ENCODE results near the gene PLEKHH3.
A peak's percentile ranks its signal among the peaks of the same experiment; 100 is the strongest.

Gene PLEKHH3

DNA sequence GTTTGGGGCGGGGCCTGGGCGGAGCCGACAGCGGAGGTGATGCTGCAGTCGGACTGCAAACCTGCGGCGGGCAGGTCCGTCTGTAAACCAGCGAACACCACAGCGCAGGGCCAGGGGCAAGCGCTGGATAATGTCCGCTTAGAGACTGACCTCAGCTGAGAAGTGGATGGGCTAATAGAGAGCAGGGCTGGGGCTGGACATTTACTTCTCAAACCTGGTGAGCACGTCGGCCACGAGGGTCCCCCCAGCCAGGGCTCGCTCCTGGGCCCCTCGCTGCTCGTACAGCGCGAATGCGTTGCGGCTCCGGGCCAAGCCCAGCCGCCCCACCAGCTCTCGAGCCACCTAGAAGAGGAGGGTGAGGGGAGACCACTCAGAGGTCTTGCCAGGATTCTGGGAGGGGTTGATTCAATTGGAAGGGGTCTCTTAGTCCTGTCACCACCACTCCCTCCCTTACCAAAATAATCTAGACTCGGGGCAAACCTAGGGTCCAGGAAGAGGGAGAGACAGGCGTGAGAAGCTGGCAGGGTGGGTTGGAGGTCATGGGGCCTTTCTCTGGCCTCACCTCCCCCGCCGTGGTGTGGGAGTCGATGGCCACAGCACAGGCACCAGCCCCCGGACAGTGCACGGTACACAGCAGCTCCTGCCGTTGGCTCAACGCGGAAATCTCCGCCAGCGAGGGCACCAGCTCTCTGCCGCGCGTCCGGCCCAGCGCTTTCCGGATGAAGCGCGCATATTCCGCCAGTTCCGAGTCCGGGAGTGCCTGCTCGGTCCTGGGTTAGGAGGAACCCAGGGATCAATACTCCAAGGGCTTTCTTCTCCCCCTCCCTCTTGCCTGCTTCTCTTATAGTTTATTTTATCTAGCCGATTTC, 5.8 kb downstream of the PLEKHH3 start:
- TF ChIP-seq ZFX (IDR thresholded peaks at IDR 0.05; ENCODE audit: borderline replicate concordance): no peak
- TF ChIP-seq, protein P1, sequence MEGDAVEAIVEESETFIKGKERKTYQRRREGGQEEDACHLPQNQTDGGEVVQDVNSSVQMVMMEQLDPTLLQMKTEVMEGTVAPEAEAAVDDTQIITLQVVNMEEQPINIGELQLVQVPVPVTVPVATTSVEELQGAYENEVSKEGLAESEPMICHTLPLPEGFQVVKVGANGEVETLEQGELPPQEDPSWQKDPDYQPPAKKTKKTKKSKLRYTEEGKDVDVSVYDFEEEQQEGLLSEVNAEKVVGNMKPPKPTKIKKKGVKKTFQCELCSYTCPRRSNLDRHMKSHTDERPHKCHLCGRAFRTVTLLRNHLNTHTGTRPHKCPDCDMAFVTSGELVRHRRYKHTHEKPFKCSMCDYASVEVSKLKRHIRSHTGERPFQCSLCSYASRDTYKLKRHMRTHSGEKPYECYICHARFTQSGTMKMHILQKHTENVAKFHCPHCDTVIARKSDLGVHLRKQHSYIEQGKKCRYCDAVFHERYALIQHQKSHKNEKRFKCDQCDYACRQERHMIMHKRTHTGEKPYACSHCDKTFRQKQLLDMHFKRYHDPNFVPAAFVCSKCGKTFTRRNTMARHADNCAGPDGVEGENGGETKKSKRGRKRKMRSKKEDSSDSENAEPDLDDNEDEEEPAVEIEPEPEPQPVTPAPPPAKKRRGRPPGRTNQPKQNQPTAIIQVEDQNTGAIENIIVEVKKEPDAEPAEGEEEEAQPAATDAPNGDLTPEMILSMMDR (IDR thresholded peaks at IDR 0.05): no peak
- H3K27ac ChIP-seq: no peak overlapping the region

DNA sequence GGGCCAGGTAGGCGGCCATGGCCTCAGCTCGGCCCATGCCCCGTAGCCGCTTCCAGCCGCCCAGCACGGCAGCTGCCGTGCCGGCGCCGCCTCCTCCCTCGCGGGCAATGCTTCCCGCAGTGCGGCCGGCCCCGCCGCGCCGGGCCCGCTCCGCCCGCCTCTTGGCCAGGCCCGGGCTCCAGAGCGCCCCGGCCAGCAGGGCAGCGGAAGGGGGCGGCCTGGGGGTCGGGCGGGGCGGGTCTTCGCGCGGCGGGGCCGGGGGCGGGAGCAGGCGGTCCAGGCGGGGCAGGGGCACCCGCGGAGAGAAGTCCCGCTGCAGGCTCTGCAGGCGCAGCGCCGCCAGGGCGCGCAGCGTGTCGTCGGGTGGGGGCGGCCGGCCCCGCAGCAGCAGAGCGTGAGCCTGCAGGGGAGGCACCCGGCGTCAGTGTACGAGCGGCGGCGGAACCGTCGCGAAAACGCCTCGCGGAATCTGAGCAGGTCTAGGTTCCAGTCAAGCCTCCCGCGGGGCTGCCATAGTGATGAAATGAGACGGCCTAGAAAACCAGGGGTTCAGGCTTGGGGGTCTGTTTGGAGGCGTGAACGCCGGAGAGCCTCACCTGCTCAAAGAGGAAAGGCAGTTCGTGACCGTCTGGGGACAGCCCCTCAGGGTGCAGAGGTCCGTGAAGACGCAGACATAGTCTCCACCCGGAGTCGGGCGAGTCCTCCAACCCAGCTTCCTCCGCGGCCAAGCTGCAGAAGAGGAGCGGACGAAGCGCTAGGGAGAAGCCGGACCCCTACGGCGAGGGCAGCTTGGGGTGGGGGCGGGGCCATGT, 6.6 kb downstream of the PLEKHH3 start:
- peak overlapping the region; percentile 71; the same call in 1 of the 2 replicates for H3K27ac ChIP-seq
- TF ChIP-seq ZFX (IDR thresholded peaks at IDR 0.05; ENCODE audit: borderline replicate concordance): no peak
- TF ChIP-seq, protein P1 (IDR thresholded peaks at IDR 0.05): no peak

DNA sequence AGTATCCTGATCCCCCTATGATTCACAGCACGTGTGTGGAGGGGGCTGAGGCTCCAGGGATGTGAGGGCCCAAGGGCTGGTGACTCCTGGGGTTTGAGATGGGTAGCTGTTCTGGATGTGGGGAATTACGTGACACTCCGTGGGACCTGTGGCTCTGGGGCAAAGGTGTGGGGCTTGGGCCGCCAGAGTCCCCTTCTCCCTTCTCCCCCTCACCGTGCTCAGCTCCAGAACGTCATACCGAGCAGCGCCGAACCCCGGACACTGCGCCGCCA, 7.2 kb downstream of the PLEKHH3 start:
- peak overlapping the region; percentile 71 for H3K27ac ChIP-seq
- TF ChIP-seq, protein P1 (IDR thresholded peaks at IDR 0.05): no peak
- TF ChIP-seq ZFX (IDR thresholded peaks at IDR 0.05; ENCODE audit: borderline replicate concordance): no peak

DNA sequence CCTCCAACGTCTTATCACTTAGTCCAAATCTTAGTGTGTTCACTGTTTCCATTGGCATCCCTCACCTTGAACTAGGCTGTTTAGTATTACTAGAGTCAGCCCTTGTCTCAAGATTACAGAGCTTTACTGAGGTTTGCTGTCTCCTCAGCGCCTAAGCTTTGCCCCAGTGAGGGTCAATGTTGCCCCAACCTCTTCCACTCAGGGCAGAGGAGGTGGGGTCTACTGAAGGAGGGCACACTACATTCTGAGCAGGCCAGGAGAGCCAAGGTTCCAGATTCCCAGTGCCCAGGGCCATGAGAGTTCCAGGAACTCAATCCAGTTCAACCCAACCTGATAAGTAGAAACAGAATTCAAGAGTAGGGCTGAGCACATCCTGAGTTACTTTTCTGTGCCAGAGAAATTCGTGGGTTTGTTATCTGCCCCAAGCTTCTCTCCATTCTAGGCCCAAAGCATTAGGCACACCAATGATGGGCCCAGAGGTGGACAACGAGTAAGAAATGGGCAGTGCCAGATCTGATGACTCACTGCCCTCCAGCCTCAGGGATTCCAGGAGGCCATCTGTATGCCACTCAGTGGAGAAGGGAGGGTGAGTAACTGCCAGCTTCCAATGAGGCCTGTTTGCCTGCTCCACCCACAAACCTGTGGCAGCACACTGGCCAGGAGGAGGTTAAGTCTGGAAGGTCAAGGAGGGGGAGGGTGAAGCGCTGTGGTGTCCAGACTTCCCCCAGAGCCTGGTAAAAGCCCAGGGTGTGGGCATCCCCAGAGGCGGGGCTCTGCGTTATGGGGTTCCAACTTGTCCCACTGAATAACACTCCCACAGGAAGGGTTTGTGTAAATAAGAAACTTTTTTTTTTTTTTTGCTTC, 9.5 kb downstream of the PLEKHH3 start:
- H3K27ac ChIP-seq: peak overlapping the region; percentile 71
- TF ChIP-seq, protein P1 (IDR thresholded peaks at IDR 0.05): no peak
- no peak for TF ChIP-seq ZFX (IDR thresholded peaks at IDR 0.05; ENCODE audit: borderline replicate concordance)

DNA sequence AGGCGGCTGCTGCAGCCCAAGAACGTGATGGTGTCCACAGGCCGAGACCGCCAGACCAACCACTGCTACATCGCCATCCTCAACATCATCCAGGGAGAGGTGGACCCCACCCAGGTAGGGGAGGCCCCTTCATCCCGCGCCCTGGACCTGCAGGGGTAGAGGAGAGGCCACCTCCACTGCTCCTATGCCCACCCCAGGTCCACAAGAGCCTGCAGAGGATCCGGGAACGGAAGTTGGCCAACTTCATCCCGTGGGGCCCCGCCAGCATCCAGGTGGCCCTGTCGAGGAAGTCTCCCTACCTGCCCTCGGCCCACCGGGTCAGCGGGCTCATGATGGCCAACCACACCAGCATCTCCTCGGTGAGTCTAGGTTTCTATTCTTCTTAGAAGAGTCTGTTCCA, 10.7 kb downstream of the PLEKHH3 start:
- H3K27ac ChIP-seq: peak overlapping the region; percentile 71; the same call in 1 of the 2 replicates

DNA sequence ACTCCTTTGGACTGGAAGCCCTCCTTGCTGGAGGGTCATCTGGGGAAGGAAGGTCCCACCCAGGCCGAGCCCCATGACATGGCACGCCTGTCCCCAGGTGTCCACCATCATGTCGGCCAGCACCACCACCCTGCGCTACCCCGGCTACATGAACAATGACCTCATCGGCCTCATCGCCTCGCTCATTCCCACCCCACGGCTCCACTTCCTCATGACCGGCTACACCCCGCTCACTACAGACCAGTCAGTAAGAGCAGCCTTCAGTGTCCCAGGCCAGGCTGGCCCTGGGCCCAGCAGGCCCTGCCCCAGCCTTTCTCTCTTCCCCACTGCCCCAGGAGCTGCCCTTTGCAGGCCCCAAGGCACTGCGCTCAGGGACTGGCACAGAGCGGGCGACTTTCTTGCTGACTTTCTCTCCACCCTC, 11.2 kb downstream of the PLEKHH3 start:
- TF ChIP-seq, protein P1 (IDR thresholded peaks at IDR 0.05): no peak
- no peak for TF ChIP-seq ZFX (IDR thresholded peaks at IDR 0.05; ENCODE audit: borderline replicate concordance)
- no peak overlapping the region for H3K27ac ChIP-seq

DNA sequence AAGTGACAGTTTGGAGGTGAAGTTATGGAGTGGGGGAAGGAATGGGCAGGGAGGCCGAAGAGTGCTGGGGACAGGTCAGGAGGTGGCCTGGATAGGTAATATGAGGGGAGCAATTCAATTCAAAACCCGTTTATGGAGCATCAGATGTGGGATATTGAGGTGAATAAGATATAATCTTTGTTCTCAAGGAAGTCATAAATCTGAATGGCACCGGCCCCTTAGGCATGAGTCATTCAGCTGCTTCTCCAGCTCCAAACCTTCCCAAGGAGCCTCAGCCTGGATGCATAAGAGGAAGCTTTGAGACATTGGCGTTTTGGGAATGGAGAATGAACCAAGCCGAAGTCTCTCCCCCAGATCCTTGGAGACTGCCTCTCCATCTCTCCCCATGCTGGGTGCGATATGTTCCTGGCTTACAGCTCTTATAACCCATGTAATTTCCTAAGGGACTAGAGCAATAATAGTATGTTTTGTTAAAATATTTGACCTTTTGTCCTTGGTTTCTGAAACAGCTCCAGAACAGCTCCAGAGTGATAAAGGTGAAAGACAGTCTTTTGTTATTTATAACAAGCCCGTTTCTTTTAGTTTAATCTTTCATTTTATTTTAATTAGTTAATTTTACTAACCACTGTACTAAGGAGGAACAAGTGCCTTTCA, 16.0 kb downstream of the PLEKHH3 start:
- TF ChIP-seq, protein P1 (IDR thresholded peaks at IDR 0.05): no peak
- no peak for TF ChIP-seq ZFX (IDR thresholded peaks at IDR 0.05; ENCODE audit: borderline replicate concordance)
- 0 out of 2 replicates have a peak overlapping the region, but pooled peaks have one; percentile 6 for H3K27ac ChIP-seq

DNA sequence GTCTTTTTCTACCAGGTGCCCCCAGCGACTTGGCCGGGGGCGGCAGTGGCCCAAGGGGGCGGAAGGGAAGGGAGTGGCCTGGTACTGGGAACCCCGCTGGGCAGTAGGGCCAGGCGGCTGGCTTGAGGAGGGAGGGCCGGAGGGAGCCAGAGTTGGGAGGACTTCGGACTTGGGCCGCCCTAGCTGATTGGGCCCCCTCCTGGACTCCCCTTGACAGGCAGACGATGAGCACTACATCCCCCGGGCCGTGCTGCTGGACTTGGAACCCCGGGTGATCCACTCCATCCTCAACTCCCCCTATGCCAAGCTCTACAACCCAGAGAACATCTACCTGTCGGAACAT, 16.9 kb downstream of the PLEKHH3 start:
- peak overlapping the region; percentile 72 for H3K27ac ChIP-seq

All from 22Rv1 (cell line).